GM12878 (cell line): ENCODE results near the gene SLC6A12. TPM values are rescaled to one million over a fixed set of nuclear protein-coding genes. Genes with fewer than 3 reads are reported as not detected.

ENCODE experiments used
- ATAC-seq: fragments of 200-7000 bp; cut with Tn5 transposase; 3 replicates; pipeline ENCODE4 v1.9.1; 2020; ENCODE audit warnings: mild to moderate bottlenecking, moderate library complexity
- BruUV-seq: library from RNA; stranded (reverse); fragments of 400-500 nt; replicated peaks from 2 replicates; lab custom pipeline; 2021; lab: Mats Ljungman, UMichigan
- CTCF ChIA-PET: fragments of 300-600 bp; sonication (Branson Sonifier 250); formaldehyde crosslinking; extraction: SDS; loops from one replicate; lab custom pipeline; 2021; ENCODE audit warnings: inconsistent platforms; lab: Yijun Ruan, JAX
- POLR2A ChIA-PET: fragments of 350-600 bp; formaldehyde crosslinking; extraction: SDS; loops from one replicate; lab custom pipeline; 2021; ENCODE audit warnings: inconsistent platforms; lab: Charles Lee
- RAD21 ChIA-PET: fragments of 300-600 bp; sonication (Branson Sonifier 250); formaldehyde crosslinking; loops from one replicate; lab custom pipeline; 2023; ENCODE audit warnings: antibody characterized with exemption; ENCODE audit not compliant: unreplicated experiment; lab: Charles Lee
- SMC1A ChIA-PET: fragments of 300-600 bp; sonication (Branson Sonifier 250); formaldehyde crosslinking; loops from one replicate; lab custom pipeline; 2023; ENCODE audit not compliant: unreplicated experiment, uncharacterized antibody; lab: Charles Lee
- DNase-seq: peaks from one replicate; pipeline ENCODE4 v3.0.0-alpha.2; 2011; ENCODE audit warnings: low read depth, low spot score
- FAIRE-seq: peaks from 3 replicates; lab custom pipeline; 2011; peaks lifted over from hg19 to GRCh38; lab: Jason Lieb, UNC
- H2AFZ ChIP-seq: 2 replicates; pipeline ENCODE4 v1.6.0; 2011; ENCODE audit warnings: low read depth, low read length, control low read depth; ENCODE audit not compliant: control insufficient read depth
- H3K27ac ChIP-seq: 2 replicates; pipeline ENCODE4 v1.5.1; 2011; ENCODE audit warnings: control low read depth; ENCODE audit not compliant: control insufficient read depth, insufficient read depth
- H3K27me3 ChIP-seq, 2 experiments: replicated peaks in 1 of 2; 2 replicates each; pipeline versions ENCODE4 v1.6.0 to v1.6.1; 2011; ENCODE audit warnings: low read length in 1 of 2; ENCODE audit not compliant: control insufficient read depth in 2 of 2, insufficient read depth in 2 of 2
- H3K36me3 ChIP-seq, 2 experiments: 2 replicates each; pipeline ENCODE4 v1.5.1; 2011; ENCODE audit warnings: low read length in 1 of 2; ENCODE audit not compliant: control insufficient read depth in 2 of 2, insufficient read depth in 2 of 2
- H3K4me1 ChIP-seq: 2 replicates; pipeline ENCODE4 v1.6.1; 2011; ENCODE audit warnings: mild to moderate bottlenecking, low read length, moderate library complexity, mixed read lengths; ENCODE audit not compliant: control insufficient read depth, insufficient read depth
- H3K4me2 ChIP-seq: 2 replicates; pipeline ENCODE4 v1.6.0; 2011; ENCODE audit warnings: control low read depth; ENCODE audit not compliant: control insufficient read depth, insufficient read depth
- H3K4me3 ChIP-seq: fragments of 200-600 bp; sonication (generic); 2 replicates; pipeline ENCODE4 v1.5.1; 2016
- H3K79me2 ChIP-seq: 2 replicates; pipeline ENCODE4 v1.6.0; 2011; ENCODE audit warnings: low read length; ENCODE audit not compliant: control insufficient read depth, insufficient read depth
- H3K9ac ChIP-seq: 2 replicates; pipeline ENCODE4 v1.8.0; 2011; ENCODE audit warnings: low read length, control low read depth, mixed read lengths; ENCODE audit not compliant: control insufficient read depth, insufficient read depth
- H3K9me3 ChIP-seq: replicated peaks from 3 replicates; pipeline ENCODE4 v1.5.1; 2011; ENCODE audit warnings: mild to moderate bottlenecking, low read length; ENCODE audit not compliant: control insufficient read depth, insufficient read depth
- H4K20me1 ChIP-seq: 2 replicates; pipeline ENCODE4 v1.6.0; 2011; ENCODE audit not compliant: control insufficient read depth, insufficient read depth
- BCLAF1 ChIP-seq: fragments of 450-650 bp; IDR thresholded peaks from 2 replicates; pipeline ENCODE4 v1.6.1; 2017; ENCODE audit warnings: antibody characterized with exemption, mild to moderate bottlenecking, moderate library complexity
- EGR1 ChIP-seq, 2 experiments: IDR thresholded peaks; 1 replicate in 1 of 2; 2 replicates in 1 of 2; pipeline ENCODE4 v1.6.1; 2011 to 2012; ENCODE audit warnings: low read depth in 2 of 2, low read length in 2 of 2, borderline replicate concordance in 1 of 2, mild to moderate bottlenecking in 1 of 2, moderate library complexity in 1 of 2
- WGBS: methylation state at CpG from one replicate; pipeline ENCODE4 v1.1.6; 2016; ENCODE audit warnings: low lambda C conversion rate; ENCODE audit not compliant: insufficient replicate concordance, insufficient coverage; ENCODE audit errors: missing lambda C conversion rate; 5-methylcytosine and 5-hydroxymethylcytosine counted together
- in situ Hi-C: fragments of 300-500 bp; cut with MboI; formaldehyde crosslinking; loops from 9 replicates; pipeline ENCODE4 v1.14.3; 2018; ENCODE audit warnings: mixed read lengths
- intact Hi-C: fragments of 100-400 bp; cut with micrococcal nuclease; formaldehyde crosslinking; loops from one replicate; pipeline ENCODE4 v1.14.2; 2022; ENCODE audit not compliant: unreplicated experiment
- polyA plus RNA-seq, 11 experiments: library from polyadenylated mRNA; depleted of rRNA in 4 of 11; unstranded in 6 of 11; stranded (reverse) in 5 of 11; fragments of >200 nt; fragmentation: Nextera tagmentation in 4 of 11; fragmentation: Illumina TruSeq in 1 of 11; extraction: Ambion mirVana in 4 of 11; extraction: Trizol in 1 of 11; gene quantifications; 1 replicate in 1 of 11; 2 replicates in 10 of 11; pipeline versions ENCODE4 v1.2.1 to v1.2.3, GENCODE V29; 2011 to 2016; ENCODE audit warnings: inconsistent platforms in 2 of 11, missing spikeins in 2 of 11, low read depth in 1 of 11
- total RNA-seq, 4 experiments: library from RNA; depleted of rRNA in 3 of 4; stranded (reverse); fragments of >200 nt in 3 of 4; fragmentation: Illumina TruSeq in 1 of 4; extraction: Trizol in 1 of 4; gene quantifications; 2 replicates each; pipeline versions ENCODE4 v1.2.1 to v1.2.3, GENCODE V29; 2013 to 2021

Gene SLC6A12
- total and polyA plus RNA-seq, 10 of the 15 experiments (the other 5 are each of a cell fraction or from before 2014, with no cell fraction given) = 0.06 to 0.11 (median 0.07) TPM; not detected in 7

- Histone ChIP-seq H3K79me2 (no peaks in the 10 kb centered on the region), H3K4me3 (no peak overlapping the region), H3K36me3 (no peaks in the 10 kb centered on the region), H3K9ac (no peak overlapping the region), H3K4me2 (no peak overlapping the region), H3K27me3 (peaks cover 0 to 4% of the 10 kb centered on the region in 2 experiments; a peak in 3 of 4 replicates), H2AFZ (no peak overlapping the region), H3K9me3 (no peaks in the 10 kb centered on the region), H4K20me1 (no peaks in the 10 kb centered on the region), H3K27ac (no peak overlapping the region), H3K4me1 (no peaks in the 10 kb centered on the region)
- no peak for TF ChIP-seq BCLAF1
- TF ChIP-seq EGR1 (IDR thresholded peaks at IDR 0.05; ENCODE audit: borderline replicate concordance in 1 of 2, low read depth in 2 of 2, low read length in 2 of 2) = no peak
- SMC1A ChIA-PET = no interaction called here
- POLR2A ChIA-PET = no interaction called here
- intact Hi-C loops = no loop called here
- RAD21 ChIA-PET = no interaction called here
- DNase-seq = no peak
- no TSS peak for BruUV-seq
- ATAC-seq = no peak
- in situ Hi-C loops = no loop called here
- no peak for FAIRE-seq
- WGBS = 28% methylated on average over 5 of the region's 5 CpGs
- CTCF ChIA-PET = interaction anchor here (1.5 to 1.6 kb wide), 2 partner anchors 9 kb away, joined by 3 read pairs; no protein-coding TSS in a partner anchor
Measured at GRCh38 chr12:144650-145284, 69.2 kb downstream of the SLC6A12 start.
